Activated T-helper 1 cell treated with Interleukin-2 at 50 U/mL for 16 hours (primary cell): Measurements from ENCODE around the gene MYH10.

Experiments
- DNase-seq: peaks from one replicate; pipeline ENCODE4 v3.0.0-alpha.2; 2020; ENCODE audit warnings: low read depth

The MYH10 gene

DNA sequence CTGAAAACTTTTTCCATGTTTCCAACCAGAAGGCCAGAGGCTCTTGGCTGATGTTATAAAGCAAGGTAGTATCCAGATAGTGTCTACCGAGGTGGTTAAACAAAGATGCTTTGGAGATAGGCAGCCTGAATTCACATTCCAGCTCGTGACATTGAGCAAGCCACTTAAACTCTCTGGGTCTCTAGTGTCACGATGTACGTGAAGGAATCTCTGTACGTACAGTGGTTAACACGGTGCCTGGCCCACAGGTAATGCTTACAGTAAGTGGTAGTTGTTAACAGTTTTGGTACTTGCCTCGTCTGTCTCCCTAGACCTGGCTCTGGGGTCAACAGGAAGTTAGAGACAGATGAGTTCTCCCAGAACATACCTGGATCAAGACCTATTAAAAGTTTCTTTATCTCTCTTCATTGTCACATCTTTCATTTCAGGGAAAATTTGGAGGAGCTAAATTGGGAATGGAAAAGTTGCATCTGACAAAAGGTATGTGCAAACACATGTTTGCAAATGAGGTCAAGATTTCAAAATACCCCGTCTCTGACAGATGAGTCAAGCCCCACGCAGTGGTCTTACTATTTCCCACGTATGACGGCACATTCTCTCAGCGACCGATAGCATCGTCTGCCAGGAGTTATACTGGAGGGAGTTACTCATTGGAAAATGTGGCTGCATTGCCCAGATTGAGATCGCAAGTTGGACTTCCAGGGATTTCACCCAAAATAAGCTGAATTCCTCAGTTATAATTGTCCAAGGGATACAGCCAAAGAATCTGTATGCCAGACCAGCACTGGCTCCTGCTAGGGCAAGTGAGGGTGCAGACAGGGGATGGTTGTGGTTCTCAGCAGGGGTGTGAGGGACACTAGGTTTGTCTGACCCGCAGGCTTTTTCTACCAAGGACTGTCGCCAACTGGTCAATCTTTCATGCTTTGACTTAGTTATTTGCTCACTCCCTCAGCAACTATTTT is 18.9 kb upstream of the MYH10 start:
- no peak for DNase-seq

GRCh38 chr17:8647956-8648355 is 17.4 kb upstream of the MYH10 start:
- DNase-seq: no peak

DNA sequence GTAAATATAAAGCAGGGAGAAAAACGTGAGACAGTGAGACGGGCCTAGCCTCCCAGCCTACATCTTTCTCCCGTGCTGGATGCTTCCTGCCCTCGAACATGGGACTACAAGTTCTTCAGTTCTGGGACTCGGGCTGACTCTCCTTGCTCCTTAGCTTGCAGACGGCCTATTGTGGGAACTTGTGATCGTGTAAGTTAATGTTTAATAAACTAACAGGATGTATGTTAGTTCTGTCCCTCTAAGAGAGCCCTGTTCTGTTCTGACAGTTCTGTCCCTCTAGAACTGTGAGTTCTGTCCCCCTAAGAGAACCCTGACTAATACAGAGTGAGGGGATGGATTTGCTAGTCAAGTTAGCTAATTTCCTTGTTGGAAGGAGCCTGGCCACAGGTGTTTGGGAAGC is 16.7 kb upstream of the MYH10 start:
- no peak for DNase-seq

GRCh38 chr17:8644507-8644902 is 14.0 kb upstream of the MYH10 start:
- no peak for DNase-seq

DNA sequence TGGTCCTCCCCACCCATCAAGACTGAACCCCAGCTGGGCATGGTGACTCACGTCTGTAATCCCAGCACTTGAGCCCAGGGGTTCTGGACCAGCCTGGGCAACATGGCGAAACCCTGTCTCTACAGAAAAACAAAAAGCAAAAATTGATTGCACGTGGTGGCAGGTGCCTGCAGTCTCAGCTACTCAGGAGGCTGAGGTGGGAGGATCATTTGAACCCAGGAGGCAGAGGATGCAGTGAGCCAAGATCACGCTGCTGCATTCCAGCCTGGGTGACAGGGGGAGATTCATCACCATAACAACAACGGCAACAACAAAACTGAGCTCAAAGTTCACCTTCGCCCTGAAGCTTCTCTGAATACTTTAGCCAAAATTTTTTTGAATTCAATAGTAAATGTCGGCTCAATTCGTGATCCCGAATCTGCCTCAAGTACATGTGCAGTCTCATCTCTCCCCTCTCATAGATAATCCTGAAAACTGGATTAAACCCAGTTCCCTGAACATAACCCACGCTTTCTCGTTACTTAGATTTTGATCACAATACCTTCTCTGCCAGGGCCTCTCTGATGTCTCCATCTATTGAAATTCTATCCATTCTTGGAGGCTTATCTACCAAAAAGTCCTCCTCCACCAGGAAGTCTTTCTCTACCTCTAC is 13.5 kb upstream of the MYH10 start:
- no peak for DNase-seq

- no peak for DNase-seq
These were observed 9.2 kb upstream of the MYH10 start for GRCh38 chr17:8639709-8640108.

DNA sequence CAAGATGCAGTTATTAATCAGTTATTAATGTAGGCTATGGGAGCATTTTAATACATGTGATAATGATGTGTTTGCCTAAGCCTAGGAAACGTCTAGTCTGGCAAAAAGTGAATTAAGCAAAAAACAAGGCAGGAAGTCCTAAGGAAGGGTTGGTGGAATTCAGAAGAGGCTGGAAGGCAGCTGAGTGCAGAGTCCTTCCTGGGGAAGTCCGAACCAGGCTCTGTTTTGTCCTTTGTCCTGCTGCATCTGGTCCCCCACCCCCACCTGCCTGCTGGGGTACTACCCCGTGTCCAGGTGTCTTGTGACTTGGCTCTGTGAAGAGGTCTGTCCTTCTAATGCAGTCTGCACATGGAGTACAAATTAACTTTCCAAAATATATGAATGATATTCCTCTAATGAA is 1.5 kb upstream of the MYH10 start:
- no peak for DNase-seq

GRCh38 chr17:8631554-8631877 is 991 bp upstream of the MYH10 start:
- DNase-seq: no peak

DNA sequence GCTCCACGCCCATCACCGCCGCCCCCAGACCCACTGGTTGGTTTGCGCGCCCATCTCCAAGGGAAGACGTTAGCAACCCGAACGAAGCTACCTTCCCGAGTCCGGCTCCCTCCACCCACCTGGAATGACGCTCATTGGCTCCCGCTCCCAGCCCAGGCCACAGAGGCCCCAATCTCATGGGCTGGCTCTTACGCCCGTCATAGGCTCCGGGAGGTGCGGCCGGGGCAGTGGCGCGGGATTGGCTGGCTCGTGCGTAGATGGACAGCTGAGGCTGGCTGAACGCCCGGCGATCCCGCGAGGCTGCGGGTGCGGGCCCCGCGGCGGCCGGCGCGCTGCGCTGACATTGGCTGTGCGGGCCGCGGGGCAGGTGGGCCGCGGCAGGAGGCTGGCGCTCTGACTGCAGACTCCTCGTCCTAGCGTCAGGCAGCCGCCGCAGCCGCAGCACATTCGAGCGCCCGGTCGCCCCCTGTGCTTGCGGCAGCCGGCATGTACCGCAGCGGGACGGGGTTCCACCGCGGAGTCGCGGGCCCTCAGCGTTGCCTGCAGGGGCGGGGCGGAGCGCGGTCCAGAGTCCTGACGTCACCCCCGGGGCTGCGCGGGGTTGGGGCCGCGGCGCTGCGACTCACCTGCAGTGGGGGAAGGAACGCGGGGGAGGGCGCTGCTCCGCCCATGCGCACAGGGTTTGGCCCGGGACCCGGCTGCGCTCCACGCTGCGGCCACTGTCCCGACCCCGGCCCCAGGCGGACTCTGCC is 453 bp upstream of the MYH10 start:
- peak; percentile 73 for DNase-seq

GRCh38 chr17:8629371-8630226 is 926 bp downstream of the MYH10 start:
- no peak for DNase-seq

- no peak for DNase-seq
These were observed 1.8 kb downstream of the MYH10 start for GRCh38 chr17:8628609-8629169.

- no peak for DNase-seq
These were observed 2.4 kb downstream of the MYH10 start for GRCh38 chr17:8628172-8628571.

DNA sequence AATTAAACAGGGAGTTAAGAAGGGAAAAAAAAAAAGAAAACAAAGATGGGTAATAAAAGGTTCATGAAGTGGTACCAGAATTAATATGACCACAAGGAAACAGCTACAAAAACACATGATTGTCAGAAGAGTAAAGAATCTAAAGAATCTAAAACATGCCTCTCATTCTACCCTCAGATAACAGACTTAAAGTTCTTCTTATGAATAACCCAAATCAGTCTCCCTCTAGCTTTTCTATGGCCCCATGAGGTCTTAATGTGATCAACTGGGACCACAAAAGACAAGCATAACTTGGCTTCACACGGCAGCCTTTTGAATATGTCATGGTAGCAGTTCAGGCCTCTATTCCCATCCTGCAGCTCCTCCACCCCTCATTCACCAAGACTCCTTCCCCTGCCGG is 6.9 kb downstream of the MYH10 start:
- DNase-seq: no peak

GRCh38 chr17:8622191-8622590 is 8.3 kb downstream of the MYH10 start:
- DNase-seq: no peak

DNA sequence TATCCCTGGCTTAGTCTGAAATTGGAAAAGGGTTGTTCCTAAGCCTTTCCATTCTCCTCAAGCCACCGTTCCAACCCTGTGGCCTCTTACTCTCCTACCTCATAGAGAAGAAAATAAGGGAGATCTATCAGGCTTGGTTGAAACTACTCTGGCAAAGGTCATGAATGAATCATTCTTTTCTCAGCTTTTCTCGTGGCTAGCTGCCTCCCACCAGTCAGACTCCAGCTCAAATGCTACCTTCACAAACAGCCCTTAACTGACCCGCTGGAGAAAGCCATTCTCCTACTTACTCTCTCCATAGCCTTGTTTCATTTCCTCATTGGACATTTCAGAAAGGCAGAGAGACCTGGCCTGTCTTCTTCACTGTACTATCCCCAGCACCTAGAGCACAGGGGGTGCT is 8.9 kb downstream of the MYH10 start:
- no peak for DNase-seq

DNA sequence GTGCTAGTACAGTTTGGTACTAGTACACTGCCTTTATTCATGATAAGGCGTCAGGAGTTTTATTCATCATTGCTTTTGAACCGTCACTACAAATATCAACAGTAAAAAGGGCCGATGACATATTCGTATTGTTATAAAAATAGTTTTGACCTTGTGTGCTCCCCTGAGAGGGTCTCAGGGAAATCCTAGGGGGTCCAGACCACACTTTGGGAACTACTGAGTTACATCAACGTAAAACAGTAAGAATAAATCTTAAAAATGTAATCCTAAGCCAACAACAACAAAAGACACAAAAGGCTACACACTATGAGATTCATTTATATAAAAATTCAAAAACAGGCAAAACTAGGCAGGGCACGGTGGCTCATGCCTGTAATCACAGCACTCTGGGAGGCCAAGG is 11.2 kb downstream of the MYH10 start:
- no peak for DNase-seq

DNA sequence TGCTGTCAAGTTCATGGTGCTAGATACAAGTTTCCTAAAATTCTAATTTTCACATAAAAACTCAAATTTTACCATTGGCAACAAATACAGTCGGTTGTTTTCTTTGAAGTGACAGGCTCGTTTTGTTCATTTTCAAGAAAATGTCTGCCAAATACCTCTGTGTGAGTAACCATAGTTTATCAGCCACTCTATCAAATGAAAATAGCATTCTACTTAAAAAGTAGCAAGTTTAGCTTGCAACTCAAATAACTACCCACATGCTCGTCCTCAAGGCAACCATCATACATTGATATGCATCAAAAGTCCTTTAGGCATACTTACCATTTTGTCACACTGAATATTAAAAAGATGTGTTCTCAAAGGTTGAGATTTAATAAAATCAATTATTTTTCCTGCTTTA is 11.7 kb downstream of the MYH10 start:
- DNase-seq: no peak

DNA sequence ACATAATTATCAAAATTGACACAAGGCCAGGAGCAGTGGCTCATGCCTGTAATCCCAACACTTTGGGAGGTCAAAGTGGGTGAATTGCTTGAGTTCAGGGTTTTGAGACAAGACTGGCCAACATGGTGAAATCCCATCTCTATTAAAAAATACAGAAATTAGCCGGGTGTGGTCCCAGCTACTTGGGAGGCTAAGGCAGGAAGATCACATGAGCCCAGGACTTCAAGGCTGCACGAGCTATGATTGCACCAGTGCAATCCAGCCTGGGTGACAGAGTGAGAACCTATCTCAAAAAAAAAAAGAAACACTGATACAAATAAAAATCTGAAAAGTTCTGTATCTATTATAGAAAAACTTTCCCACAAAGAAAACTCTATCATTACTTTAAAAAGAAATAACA is 15.5 kb downstream of the MYH10 start:
- no peak for DNase-seq

- DNase-seq: no peak
These were observed 18.8 kb downstream of the MYH10 start for GRCh38 chr17:8611619-8612298.

DNA sequence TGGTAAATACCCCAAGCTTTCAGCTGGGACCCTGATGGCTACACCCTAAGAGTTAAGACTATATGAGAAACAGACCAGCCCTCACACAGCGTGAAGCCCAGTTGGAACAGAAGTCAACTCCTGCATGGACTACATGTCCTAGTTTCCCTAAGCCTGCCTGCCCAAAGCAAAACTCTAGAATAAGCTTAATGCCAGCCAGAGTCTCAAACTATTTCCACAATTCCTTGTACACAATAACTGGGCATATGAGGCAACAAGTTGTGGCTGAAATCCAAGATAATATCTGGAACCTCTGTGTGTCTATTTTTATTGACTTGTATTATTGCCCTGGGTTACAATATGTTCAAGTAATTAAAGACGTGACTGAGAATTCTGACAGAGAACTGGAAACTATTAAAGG is 19.4 kb downstream of the MYH10 start:
- no peak for DNase-seq

GRCh38 chr17:8610558-8610957 is 20.0 kb downstream of the MYH10 start:
- DNase-seq: no peak
